ENCODE data around the gene SDK1. TPM values are rescaled to one million over a fixed set of nuclear protein-coding genes. Genes with fewer than 3 reads are reported as not detected.

SDK1 gene
- total RNA-seq, 4 donors from 2014 or later: 1.3 to 5.0 (median 2.0) TPM

GRCh38 chr7:3951316-3952055, 650.4 kb downstream of the SDK1 start:
- intact Hi-C loops (cut with DNase I): no loop called here
- WGBS, 2 donors: 97 to 98% methylated on average over 33 of the region's 33 CpGs
- TF ChIP-seq POLR2A (IDR thresholded peaks at IDR 0.05) (no peak), CTCF (IDR thresholded peaks at IDR 0.05) (no peak)
- no peaks in the 10 kb centered on the region for H3K36me3 ChIP-seq
- no peak overlapping the region for H3K27ac ChIP-seq
- DNase-seq: no peak
- no peaks in the 10 kb centered on the region for H3K9me3 ChIP-seq
- no peaks in the 10 kb centered on the region for H3K27me3 ChIP-seq
- peaks cover 14 to 16% of the 10 kb centered on the region in 2 donors for H3K4me1 ChIP-seq
- no peak overlapping the region for H3K4me3 ChIP-seq (replicated peaks in 1 of 3)

GRCh38 chr7:3953133-3953532, 652.1 kb downstream of the SDK1 start:
- H3K36me3 ChIP-seq: no peaks in the 10 kb centered on the region
- intact Hi-C loops (cut with DNase I): no loop called here
- DNase-seq: no peak
- peaks cover 18 to 29% of the 10 kb centered on the region in 2 donors for H3K4me1 ChIP-seq
- no peak overlapping the region for H3K27ac ChIP-seq
- no peaks in the 10 kb centered on the region for H3K27me3 ChIP-seq
- no peaks in the 10 kb centered on the region for H3K9me3 ChIP-seq
- TF ChIP-seq POLR2A (IDR thresholded peaks at IDR 0.05) (no peak), CTCF (IDR thresholded peaks at IDR 0.05) (no peak)
- 85 to 90% methylated on average over 6 of the region's 6 CpGs for WGBS, 2 donors
- no peak overlapping the region for H3K4me3 ChIP-seq (replicated peaks in 1 of 3)

GRCh38 chr7:3953946-3954345, 652.9 kb downstream of the SDK1 start:
- no peak overlapping the region for H3K27ac ChIP-seq
- 95 to 96% methylated on average over 7 of the region's 7 CpGs for WGBS, 2 donors
- no peak overlapping the region for H3K4me3 ChIP-seq (replicated peaks in 1 of 3)
- H3K36me3 ChIP-seq: no peaks in the 10 kb centered on the region
- H3K27me3 ChIP-seq: no peaks in the 10 kb centered on the region
- TF ChIP-seq CTCF (IDR thresholded peaks at IDR 0.05) (no peak), POLR2A (IDR thresholded peaks at IDR 0.05) (no peak)
- DNase-seq: no peak
- H3K9me3 ChIP-seq: no peaks in the 10 kb centered on the region
- intact Hi-C loops (cut with DNase I): no loop called here
- peaks cover 27 to 37% of the 10 kb centered on the region in 2 donors for H3K4me1 ChIP-seq

GRCh38 chr7:3955026-3955425, 654.0 kb downstream of the SDK1 start:
- 77 to 80% methylated on average over 10 to 11 of the region's 11 CpGs for WGBS, 2 donors
- peaks cover 29 to 38% of the 10 kb centered on the region in 2 donors for H3K4me1 ChIP-seq
- TF ChIP-seq POLR2A (IDR thresholded peaks at IDR 0.05): no peak
- TF ChIP-seq CTCF (IDR thresholded peaks at IDR 0.05): no peak

More at GRCh38 chr7:3955026-3955425, 654.0 kb downstream of the SDK1 start:
- Histone ChIP-seq H3K27me3 (no peaks in the 10 kb centered on the region), H3K9me3 (no peaks in the 10 kb centered on the region), H3K4me3 (replicated peaks in 1 of 3) (no peak overlapping the region), H3K27ac (no peak overlapping the region), H3K36me3 (no peaks in the 10 kb centered on the region)
- DNase-seq: no peak
- intact Hi-C loops (cut with DNase I): no loop called here
